Activated CD8-positive, alpha-beta memory T cell treated with anti-CD3 and anti-CD28 coated beads, Interleukin-2, amount 50 U/mL, for 48 hours (primary cell): ENCODE results near the gene MFAP3.
"Not testable (repeated sequence)": the region's sequence is repeated elsewhere in the genome, so short reads cannot be mapped to it uniquely, and the experiment has no call there.

Experiments
- DNase-seq: peaks from one replicate; pipeline ENCODE4 v3.0.0-alpha.2; 2020

MFAP3 gene

GRCh38 chr5:154055201-154055600 is 16.4 kb downstream of the MFAP3 start:
- DNase-seq = no peak

GRCh38 chr5:154058055-154059038 is 19.6 kb downstream of the MFAP3 start:
- no peak for DNase-seq

- no peak for DNase-seq
These were observed 20.3 kb downstream of the MFAP3 start for GRCh38 chr5:154059039-154059430.

- no peak for DNase-seq
These were observed 20.8 kb downstream of the MFAP3 start for GRCh38 chr5:154059583-154059982.

GRCh38 chr5:154060606-154061005 is 21.8 kb downstream of the MFAP3 start:
- DNase-seq = no peak

GRCh38 chr5:154063372-154063771 is 24.6 kb downstream of the MFAP3 start:
- no peak for DNase-seq

- DNase-seq = no peak
These were observed 27.2 kb downstream of the MFAP3 start for GRCh38 chr5:154065971-154066370.

GRCh38 chr5:154069854-154070253 is 31.1 kb downstream of the MFAP3 start:
- DNase-seq = not testable (repeated sequence)

- no peak for DNase-seq
These were observed 33.1 kb downstream of the MFAP3 start for GRCh38 chr5:154071799-154072413.

- DNase-seq = peak; percentile 96
These were observed 33.8 kb downstream of the MFAP3 start for GRCh38 chr5:154072414-154073171.

GRCh38 chr5:154076240-154076922 is 37.6 kb downstream of the MFAP3 start:
- no peak for DNase-seq

- DNase-seq = no peak
These were observed 38.9 kb downstream of the MFAP3 start for GRCh38 chr5:154077696-154078095.

GRCh38 chr5:154078272-154078671 is 39.5 kb downstream of the MFAP3 start:
- no peak for DNase-seq

- no peak for DNase-seq
These were observed 42.5 kb downstream of the MFAP3 start for GRCh38 chr5:154081246-154081645.

- DNase-seq = no peak
These were observed 45.4 kb downstream of the MFAP3 start for GRCh38 chr5:154084062-154084639.

GRCh38 chr5:154086146-154086545 is 47.4 kb downstream of the MFAP3 start:
- DNase-seq = no peak

- DNase-seq = no peak
These were observed 47.9 kb downstream of the MFAP3 start for GRCh38 chr5:154086641-154087040.

- no peak for DNase-seq
These were observed 48.5 kb downstream of the MFAP3 start for GRCh38 chr5:154087260-154087659.

- DNase-seq = no peak
These were observed 50.0 kb downstream of the MFAP3 start for GRCh38 chr5:154088801-154089200.

GRCh38 chr5:154090656-154091055 is 51.9 kb downstream of the MFAP3 start:
- DNase-seq = no peak

GRCh38 chr5:154092356-154093141 is 53.8 kb downstream of the MFAP3 start:
- no peak for DNase-seq

- no peak for DNase-seq
These were observed 54.4 kb downstream of the MFAP3 start for GRCh38 chr5:154093142-154093532.
